SK-N-SH treated with all-trans-retinoic acid at 6 μM for 48 hours (cell line): ENCODE data around the gene CCRL2.

Experiments used
- ATAC-seq: fragments of 200-7000 bp; cut with Tn5 transposase; 3 replicates; pipeline ENCODE4 v1.9.1; 2020; ENCODE audit warnings: mild to moderate bottlenecking, moderate library complexity
- CSDC2 ChIP-seq: fragments of 250-450 bp; sonication (Bioruptor Pico); IDR thresholded peaks from 2 replicates; pipeline ENCODE4 v1.5.0; 2020; ENCODE audit warnings: mild to moderate bottlenecking, moderate library complexity
- CSRNP3 ChIP-seq: fragments of 250-450 bp; sonication (Bioruptor Pico); IDR thresholded peaks from 2 replicates; pipeline ENCODE4 v1.5.1; 2021; ENCODE audit warnings: mild to moderate bottlenecking, moderate library complexity
- ESRRG ChIP-seq: fragments of 250-450 bp; sonication (Bioruptor Pico); IDR thresholded peaks from 2 replicates; pipeline ENCODE4 v1.6.1; 2021; ENCODE audit warnings: mild to moderate bottlenecking
- ISL1 ChIP-seq: fragments of 250-450 bp; sonication (Bioruptor Pico); IDR thresholded peaks from 2 replicates; pipeline ENCODE4 v2.1.2; 2022; ENCODE audit warnings: mild to moderate bottlenecking, moderate library complexity
- OSR1 ChIP-seq: fragments of 250-450 bp; sonication (Bioruptor Pico); IDR thresholded peaks from 2 replicates; pipeline ENCODE4 v1.8.0; 2022; ENCODE audit warnings: moderate library complexity, mild to moderate bottlenecking, inconsistent platforms
- POU6F1 ChIP-seq: fragments of 250-450 bp; sonication (Bioruptor Pico); IDR thresholded peaks from 2 replicates; pipeline ENCODE4 v1.8.0; 2021; ENCODE audit warnings: low read depth, mild to moderate bottlenecking, moderate library complexity, borderline replicate concordance
- RARB ChIP-seq: fragments of 250-450 bp; sonication (Bioruptor Pico); IDR thresholded peaks from 2 replicates; pipeline ENCODE4 v1.8.0; 2021; ENCODE audit warnings: mild to moderate bottlenecking, moderate library complexity
- SNAI2 ChIP-seq: fragments of 250-450 bp; sonication (Bioruptor Pico); IDR thresholded peaks from 2 replicates; pipeline ENCODE4 v1.5.0; 2020; ENCODE audit warnings: mild to moderate bottlenecking, moderate library complexity
- TCF4 ChIP-seq: fragments of 250-450 bp; sonication (Bioruptor Pico); IDR thresholded peaks from 2 replicates; pipeline ENCODE4 v1.8.0; 2021; ENCODE audit warnings: mild to moderate bottlenecking, moderate library complexity, borderline replicate concordance
- TOX ChIP-seq: fragments of 250-450 bp; sonication (Bioruptor Pico); IDR thresholded peaks from 2 replicates; pipeline ENCODE4 v1.8.0; 2021; ENCODE audit warnings: mild to moderate bottlenecking, moderate library complexity, borderline replicate concordance
- TSHZ2 ChIP-seq: fragments of 250-450 bp; sonication (Bioruptor Pico); IDR thresholded peaks from 2 replicates; pipeline ENCODE4 v1.5.0; 2020; ENCODE audit warnings: mild to moderate bottlenecking, moderate library complexity
- ZFP30 ChIP-seq: fragments of 450-650 bp; formaldehyde crosslinking; IDR thresholded peaks from 2 replicates; pipeline ENCODE4 v1.5.0; 2022; ENCODE audit warnings: mild to moderate bottlenecking, moderate library complexity
- ZNF70 ChIP-seq: fragments of 450-650 bp; formaldehyde crosslinking; IDR thresholded peaks from 2 replicates; pipeline ENCODE4 v1.5.0; 2020; ENCODE audit warnings: mild to moderate bottlenecking, moderate library complexity
- TF ChIP-seq, protein P1 (sequence below): fragments of 250-450 bp; sonication (Bioruptor Pico); IDR thresholded peaks from 2 replicates; pipeline ENCODE4 v1.5.1; 2020; ENCODE audit warnings: low read depth, mild to moderate bottlenecking, moderate library complexity

Gene CCRL2

GRCh38 chr3:46375814-46376213, 31.2 kb upstream of the CCRL2 start:
- TF ChIP-seq ESRRG (CRISPR knock-in tag) (no peak), SNAI2 (CRISPR knock-in tag) (no peak)
- no peak for ATAC-seq

GRCh38 chr3:46378426-46378942, 28.6 kb upstream of the CCRL2 start:
- TF ChIP-seq TCF4, result no peak
- TF ChIP-seq, all 23 proteins: peak for 0
- peak; percentile 82 for ATAC-seq

GRCh38 chr3:46380471-46381221, 26.4 kb upstream of the CCRL2 start:
- TF ChIP-seq CSDC2 (CRISPR knock-in tag) (no peak), POU6F1 (CRISPR knock-in tag) (no peak), RARB (CRISPR knock-in tag) (no peak), TSHZ2 (no peak), TCF4 (no peak), ISL1 (CRISPR knock-in tag) (no peak), TOX (CRISPR knock-in tag) (no peak), ZFP30 (CRISPR knock-in tag) (no peak), ZNF70 (CRISPR knock-in tag) (no peak), CSRNP3 (CRISPR knock-in tag) (no peak)
- no peak for ATAC-seq

DNA sequence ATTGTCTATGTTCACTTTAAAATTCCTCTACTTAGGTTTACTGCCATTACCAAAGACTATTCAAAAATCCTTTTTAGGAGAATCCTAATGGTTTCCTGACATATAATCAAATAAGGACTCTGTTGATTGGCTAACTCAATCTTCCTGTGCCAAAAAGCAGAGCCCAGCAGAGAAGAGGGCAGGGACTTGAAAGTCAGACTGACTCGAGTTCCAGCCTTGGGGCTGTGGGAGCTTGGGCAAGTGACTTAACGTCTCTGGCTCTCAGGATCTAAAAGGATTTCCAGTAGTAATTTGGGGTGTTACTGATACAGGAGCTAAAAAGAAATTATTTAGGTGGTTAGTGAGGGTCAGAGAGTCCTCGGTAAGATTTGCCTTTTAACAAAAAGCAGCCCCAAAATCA, 25.4 kb upstream of the CCRL2 start:
- ATAC-seq, result no peak
- TF ChIP-seq, protein P1, sequence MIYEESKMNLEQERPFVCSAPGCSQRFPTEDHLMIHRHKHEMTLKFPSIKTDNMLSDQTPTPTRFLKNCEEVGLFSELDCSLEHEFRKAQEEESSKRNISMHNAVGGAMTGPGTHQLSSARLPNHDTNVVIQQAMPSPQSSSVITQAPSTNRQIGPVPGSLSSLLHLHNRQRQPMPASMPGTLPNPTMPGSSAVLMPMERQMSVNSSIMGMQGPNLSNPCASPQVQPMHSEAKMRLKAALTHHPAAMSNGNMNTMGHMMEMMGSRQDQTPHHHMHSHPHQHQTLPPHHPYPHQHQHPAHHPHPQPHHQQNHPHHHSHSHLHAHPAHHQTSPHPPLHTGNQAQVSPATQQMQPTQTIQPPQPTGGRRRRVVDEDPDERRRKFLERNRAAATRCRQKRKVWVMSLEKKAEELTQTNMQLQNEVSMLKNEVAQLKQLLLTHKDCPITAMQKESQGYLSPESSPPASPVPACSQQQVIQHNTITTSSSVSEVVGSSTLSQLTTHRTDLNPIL (CRISPR knock-in tag), result no peak
- TF ChIP-seq ZFP30 (CRISPR knock-in tag), result no peak
- no peak for TF ChIP-seq CSDC2 (CRISPR knock-in tag)
- TF ChIP-seq ZNF70 (CRISPR knock-in tag), result no peak
- TF ChIP-seq OSR1 (CRISPR knock-in tag), result no peak
- no peak for TF ChIP-seq SNAI2 (CRISPR knock-in tag)
- TF ChIP-seq ISL1 (CRISPR knock-in tag), result no peak
- TF ChIP-seq TCF4, result no peak
- no peak for TF ChIP-seq CSRNP3 (CRISPR knock-in tag)

GRCh38 chr3:46383211-46383950, 23.7 kb upstream of the CCRL2 start:
- no peak for ATAC-seq
- TF ChIP-seq ZFP30 (CRISPR knock-in tag) (no peak), TSHZ2 (no peak), POU6F1 (CRISPR knock-in tag) (no peak), ISL1 (CRISPR knock-in tag) (no peak), CSRNP3 (CRISPR knock-in tag) (no peak), CSDC2 (CRISPR knock-in tag) (no peak), RARB (CRISPR knock-in tag) (no peak), OSR1 (CRISPR knock-in tag) (no peak), ZNF70 (CRISPR knock-in tag) (no peak)
